Stomach (tissue), 9 donors: ENCODE measurements around the gene OR4D2. TPM values are rescaled to one million over a fixed set of nuclear protein-coding genes. Genes with fewer than 3 reads are reported as not detected.

ENCODE experiments used
- DNase-seq, 2 donors: peaks; one replicate each; pipeline versions ENCODE4 v3.0.0 to v3.0.0-alpha.2; 2013 to 2019
- H3K27ac ChIP-seq, 5 donors: fragments of 200-600 bp in 4 of 5; sonication (generic) in 4 of 5; one replicate each; pipeline ENCODE4 v1.5.1; 2013 to 2019; ENCODE audit warnings: mild to moderate bottlenecking in 1 of 5, moderate library complexity in 1 of 5
- H3K27me3 ChIP-seq, 3 donors: fragments of 200-600 bp; sonication (generic); one replicate each; pipeline ENCODE4 v1.5.1; 2017 to 2019; ENCODE audit warnings: mixed run types in 1 of 3
- H3K36me3 ChIP-seq, 4 donors: fragments of 200-600 bp; sonication (generic); 1 replicate in 3 of 4; 2 replicates in 1 of 4; pipeline ENCODE4 v1.5.1; 2016 to 2019
- H3K4me1 ChIP-seq, 4 donors: fragments of 200-600 bp; sonication (generic); one replicate each; pipeline ENCODE4 v1.5.1; 2016 to 2019
- H3K4me3 ChIP-seq, 4 donors: fragments of 200-600 bp; sonication (generic) in 3 of 4; one replicate each; pipeline ENCODE4 v1.5.1; 2016 to 2019; ENCODE audit warnings: mild to moderate bottlenecking in 1 of 4
- H3K9me3 ChIP-seq, 4 donors: fragments of 200-600 bp; sonication (generic); one replicate each; pipeline ENCODE4 v1.5.1; 2016 to 2019
- EP300 ChIP-seq: sonication (generic); formaldehyde crosslinking; IDR thresholded peaks from one replicate; pipeline ENCODE4 v1.6.1; 2017; ENCODE audit warnings: antibody characterized with exemption
- POLR2A ChIP-seq, 4 donors: fragments of 450-650 bp; IDR thresholded peaks; one replicate each; pipeline ENCODE4 v1.6.1; 2016; ENCODE audit warnings: antibody characterized with exemption in 4 of 4, control low read depth in 2 of 4, mild to moderate bottlenecking in 1 of 4, moderate library complexity in 1 of 4
- POLR2AphosphoS5 ChIP-seq, 3 donors: sonication (generic); formaldehyde crosslinking; IDR thresholded peaks; one replicate each; pipeline ENCODE4 v1.6.1; 2016; ENCODE audit warnings: antibody characterized with exemption in 3 of 3
- WGBS, 5 donors: extraction: QIAGEN DNeasy Blood & Tissue Kit in 3 of 5; methylation state at CpG; one replicate each; pipeline versions ENCODE4 v1.1.5 to v1.1.7; 2013 to 2018; 5-methylcytosine and 5-hydroxymethylcytosine counted together
- intact Hi-C: fragments of 100-400 bp; cut with DNase I; formaldehyde crosslinking; loops from one replicate; pipeline ENCODE4 v1.15.1; 2023; ENCODE audit warnings: low total_unique reads
- polyA plus RNA-seq, 3 donors: library from polyadenylated mRNA; stranded (reverse); fragments of 200-250 nt; gene quantifications; one replicate each; pipeline ENCODE4 v1.2.3, GENCODE V29; 2013
- total RNA-seq, 5 donors: library from RNA; depleted of rRNA; stranded (reverse); fragments of >200 nt; gene quantifications; one replicate each; pipeline versions ENCODE4 v1.1.0 to v1.2.3, GENCODE V29; 2014 to 2016
- TF ChIP-seq, protein P1 (sequence below), 7 experiments: fragments of 450-650 bp in 4 of 7; fragments of 200-600 bp in 3 of 7; sonication (generic) in 3 of 7; IDR thresholded peaks; one replicate each; pipeline ENCODE4 v1.5.1; 2016 to 2019; ENCODE audit warnings: antibody characterized with exemption in 7 of 7, control low read depth in 2 of 7, mild to moderate bottlenecking in 1 of 7
- donor health status: healthy with polysubstance abuse.
- donor health status: Bipolar disorder and iron deficiency.
- donor health status: healthy.

The OR4D2 gene
- total and polyA plus RNA-seq, 8 donors, result not detected

DNA sequence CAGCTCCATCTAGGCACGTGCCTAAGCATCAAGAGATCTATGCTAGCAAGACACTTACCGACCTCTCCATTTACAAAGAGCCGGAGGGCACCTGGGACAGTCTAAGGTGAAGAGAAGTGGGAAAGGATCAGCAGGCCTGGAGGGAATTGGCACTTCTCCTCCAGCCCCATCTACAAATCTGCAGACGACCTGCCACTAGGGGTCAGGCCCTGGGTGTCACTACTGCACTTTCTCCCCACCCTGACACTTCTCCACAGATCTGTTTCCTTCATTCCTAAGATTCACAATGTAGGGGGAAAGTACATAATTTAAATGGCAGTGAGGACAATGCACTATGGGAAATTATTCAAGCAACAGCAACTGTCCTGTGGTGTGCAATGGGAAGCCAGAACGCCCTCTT lies 44.1 kb downstream of the OR4D2 start:
- intact Hi-C loops, result no loop called here
- WGBS, 5 donors, result 80 to 87% (median 83%) methylated on average over 5 of the region's 5 CpGs
- no peak for TF ChIP-seq EP300
- TF ChIP-seq POLR2A (IDR thresholded peaks at IDR 0.05), result no peak
- TF ChIP-seq POLR2AphosphoS5 (IDR thresholded peaks at IDR 0.05), result no peak
- TF ChIP-seq, protein P1, sequence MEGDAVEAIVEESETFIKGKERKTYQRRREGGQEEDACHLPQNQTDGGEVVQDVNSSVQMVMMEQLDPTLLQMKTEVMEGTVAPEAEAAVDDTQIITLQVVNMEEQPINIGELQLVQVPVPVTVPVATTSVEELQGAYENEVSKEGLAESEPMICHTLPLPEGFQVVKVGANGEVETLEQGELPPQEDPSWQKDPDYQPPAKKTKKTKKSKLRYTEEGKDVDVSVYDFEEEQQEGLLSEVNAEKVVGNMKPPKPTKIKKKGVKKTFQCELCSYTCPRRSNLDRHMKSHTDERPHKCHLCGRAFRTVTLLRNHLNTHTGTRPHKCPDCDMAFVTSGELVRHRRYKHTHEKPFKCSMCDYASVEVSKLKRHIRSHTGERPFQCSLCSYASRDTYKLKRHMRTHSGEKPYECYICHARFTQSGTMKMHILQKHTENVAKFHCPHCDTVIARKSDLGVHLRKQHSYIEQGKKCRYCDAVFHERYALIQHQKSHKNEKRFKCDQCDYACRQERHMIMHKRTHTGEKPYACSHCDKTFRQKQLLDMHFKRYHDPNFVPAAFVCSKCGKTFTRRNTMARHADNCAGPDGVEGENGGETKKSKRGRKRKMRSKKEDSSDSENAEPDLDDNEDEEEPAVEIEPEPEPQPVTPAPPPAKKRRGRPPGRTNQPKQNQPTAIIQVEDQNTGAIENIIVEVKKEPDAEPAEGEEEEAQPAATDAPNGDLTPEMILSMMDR (IDR thresholded peaks at IDR 0.05), result no peak

DNA sequence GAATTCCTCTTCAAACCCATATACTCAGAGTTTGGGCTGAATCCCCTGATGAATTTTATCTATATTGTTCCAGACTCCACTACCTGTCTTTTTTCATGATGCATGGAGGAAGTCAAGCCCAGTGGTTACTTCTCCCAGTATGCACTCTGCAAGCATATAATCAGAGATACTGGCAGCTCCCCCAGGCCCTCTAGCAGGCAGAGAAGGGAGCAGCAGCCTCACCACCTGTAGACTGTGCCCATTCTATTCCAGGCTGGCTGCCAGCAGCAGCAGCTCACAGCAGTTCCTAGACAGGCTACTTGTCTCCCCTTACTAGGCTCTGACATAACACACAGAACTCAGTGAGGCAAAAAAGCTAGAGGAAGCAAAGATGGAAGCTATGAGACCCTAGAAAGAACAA lies 48.9 kb downstream of the OR4D2 start:
- Histone ChIP-seq H3K4me1 (peaks cover 0 to 16% (median 10%) of the 10 kb centered on the region in 4 donors), H3K27me3 (no peaks in the 10 kb centered on the region), H3K27ac (no peak overlapping the region), H3K9me3 (no peaks in the 10 kb centered on the region), H3K4me3 (no peak overlapping the region), H3K36me3 (peaks cover 23 to 62% (median 59%) of the 10 kb centered on the region in 4 donors)
- intact Hi-C loops, result no loop called here
- TF ChIP-seq POLR2A (IDR thresholded peaks at IDR 0.05), result no peak
- TF ChIP-seq, protein P1 (IDR thresholded peaks at IDR 0.05), result no peak
- no peak for TF ChIP-seq EP300
- no peak for TF ChIP-seq POLR2AphosphoS5 (IDR thresholded peaks at IDR 0.05)
- no peak for DNase-seq

More for the DNA sequence above, 44.1 kb downstream of the OR4D2 start:
- H3K4me1 ChIP-seq, result no peaks in the 10 kb centered on the region
- peaks cover 24 to 100% (median 99%) of the 10 kb centered on the region in 4 donors for H3K36me3 ChIP-seq
- H3K27me3 ChIP-seq, result no peaks in the 10 kb centered on the region
- DNase-seq, result no peak
- no peaks in the 10 kb centered on the region for H3K9me3 ChIP-seq
- no peak overlapping the region for H3K4me3 ChIP-seq
- no peak overlapping the region for H3K27ac ChIP-seq

DNA sequence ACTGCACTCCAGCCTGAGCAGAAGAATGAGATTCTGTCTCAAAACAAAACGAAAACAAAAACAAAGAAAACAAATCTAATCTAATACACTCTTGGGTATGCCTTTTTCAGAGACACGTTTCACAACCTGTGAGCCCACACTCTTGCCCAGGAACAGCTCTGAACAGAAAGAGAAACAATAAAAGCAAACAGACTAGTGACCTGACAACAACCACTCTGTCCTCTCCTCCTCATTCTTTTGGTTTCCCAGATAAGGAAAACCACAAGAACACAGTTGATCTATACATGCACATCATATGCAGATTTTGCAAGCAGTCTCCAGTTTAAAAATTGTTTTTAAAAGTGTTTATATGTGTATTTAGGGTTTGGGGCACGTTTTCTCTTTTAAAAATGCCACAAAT lies 51.0 kb downstream of the OR4D2 start:
- WGBS, 5 donors, result 81 to 92% (median 86%) methylated on average over 3 of the region's 3 CpGs

DNA sequence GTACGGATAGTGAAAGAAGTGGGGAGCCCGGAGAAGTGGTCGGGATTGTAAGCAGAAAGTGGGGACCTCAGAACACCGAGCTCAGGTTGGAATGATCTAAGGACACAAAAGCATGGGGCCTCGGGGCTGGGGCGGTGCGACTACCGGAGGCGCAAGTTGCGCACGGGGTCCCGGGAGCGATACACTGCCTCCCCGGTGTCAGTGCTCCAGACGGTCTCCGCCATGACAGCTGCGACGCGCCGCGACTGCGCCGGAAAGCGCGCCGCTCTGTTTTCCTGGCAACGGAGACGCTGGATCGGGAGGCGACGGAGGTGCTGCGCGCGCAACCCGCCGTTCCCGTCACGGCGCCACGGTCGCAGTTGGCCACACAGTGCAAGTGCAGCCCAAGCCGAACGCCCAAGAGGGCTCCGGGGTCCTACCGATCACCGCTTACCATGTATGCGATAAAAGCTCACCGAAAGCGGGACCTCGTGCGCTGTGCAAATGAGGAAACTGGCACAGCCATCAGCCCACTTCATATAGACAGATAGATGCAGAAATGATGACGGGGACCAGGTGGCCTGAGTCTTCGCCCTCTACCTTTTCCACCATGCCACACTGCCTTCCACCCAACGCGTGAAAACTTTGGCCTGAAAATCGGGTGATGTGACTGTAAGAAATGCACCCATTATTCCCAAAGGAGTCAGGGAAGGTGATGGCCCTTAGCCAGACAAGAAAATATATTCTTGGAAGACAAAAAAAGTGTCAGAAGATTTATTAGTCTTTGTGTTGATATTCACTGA lies 52.4 kb downstream of the OR4D2 start, which contains the start of gene MKS1:
Gene MKS1 (minus strand): TSS at position 249 of the 782 bp plus-strand sequence. CDS start 25 bp downstream, at position 224.
- intact Hi-C loops, result no loop called here
- DNase-seq, result peak; percentile 97 to 99
- Histone ChIP-seq H3K4me3 (peak within 1 kb of the TSS; percentile 67 to 75 (median 72)), H3K9me3 (no peaks in the 10 kb centered on the region), H3K36me3 (peaks cover 0 to 27% (median 24%) of the 10 kb centered on the region in 4 donors), H3K27ac (peak within 1 kb of the TSS; percentile 75 to 89 (median 80)), H3K4me1 (peaks cover 0 to 16% (median 10%) of the 10 kb centered on the region in 4 donors), H3K27me3 (no peaks in the 10 kb centered on the region)
- 2 to 4% (median 3%) methylated on average over 30 to 56 of the region's 56 CpGs for WGBS, 5 donors
- TF ChIP-seq, protein P1 (IDR thresholded peaks at IDR 0.05), result peak in 5 of 7 experiments; percentile 76 to 81 (median 77)
- TF ChIP-seq POLR2AphosphoS5 (IDR thresholded peaks at IDR 0.05) (peak; percentile 83 to 97 (median 84)), POLR2A (IDR thresholded peaks at IDR 0.05) (no peak)

More for the DNA sequence above, 51.0 kb downstream of the OR4D2 start:
- no peaks in the 10 kb centered on the region for H3K27me3 ChIP-seq
- H3K27ac ChIP-seq, result no peak overlapping the region
- DNase-seq, result no peak
- H3K4me3 ChIP-seq, result no peak overlapping the region
- peaks cover 0 to 16% (median 10%) of the 10 kb centered on the region in 4 donors for H3K4me1 ChIP-seq
- H3K9me3 ChIP-seq, result no peaks in the 10 kb centered on the region
- peaks cover 11 to 41% (median 38%) of the 10 kb centered on the region in 4 donors for H3K36me3 ChIP-seq
- intact Hi-C loops, result no loop called here
- TF ChIP-seq EP300 (no peak), POLR2AphosphoS5 (IDR thresholded peaks at IDR 0.05) (no peak), POLR2A (IDR thresholded peaks at IDR 0.05) (no peak)
- TF ChIP-seq, protein P1 (IDR thresholded peaks at IDR 0.05), result no peak
